ENCODE measurements around the gene PDCD1LG2.
A peak's percentile ranks its signal among the peaks of the same experiment; 100 is the strongest.
"Not testable (repeated sequence)": the region's sequence is repeated elsewhere in the genome, so short reads cannot be mapped to it uniquely, and the experiment has no call there.

The PDCD1LG2 gene

GRCh38 chr9:5566054-5566618, 55.8 kb downstream of the PDCD1LG2 start:
- DNase-seq (ENCODE audit: low spot score), result peak; percentile 39

DNA sequence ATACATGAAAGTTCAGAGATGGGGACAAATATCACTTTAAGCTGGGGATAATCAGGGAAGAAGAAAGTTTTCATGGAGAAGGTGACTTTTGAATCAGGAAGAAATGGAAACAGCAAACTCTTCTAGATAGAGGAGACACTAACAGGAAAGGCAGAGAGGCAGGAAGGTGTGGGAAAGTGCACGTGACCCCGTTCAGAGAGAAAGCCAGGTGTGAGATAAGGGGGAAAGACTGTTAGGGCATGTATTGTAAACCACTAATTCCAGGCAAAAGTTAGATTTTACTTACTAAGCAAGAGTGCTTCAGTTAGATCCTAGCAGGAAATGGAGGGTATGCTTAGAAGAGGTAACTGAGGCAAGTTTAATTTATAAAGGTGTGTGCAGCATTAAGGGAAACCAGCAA, 58.5 kb downstream of the PDCD1LG2 start:
- no peak for DNase-seq (ENCODE audit: low spot score)

- DNase-seq (ENCODE audit: low spot score), result no peak
These were observed 59.1 kb downstream of the PDCD1LG2 start for GRCh38 chr9:5569409-5569808.

GRCh38 chr9:5569891-5570290, 59.6 kb downstream of the PDCD1LG2 start:
- no peak for DNase-seq (ENCODE audit: low spot score)

DNA sequence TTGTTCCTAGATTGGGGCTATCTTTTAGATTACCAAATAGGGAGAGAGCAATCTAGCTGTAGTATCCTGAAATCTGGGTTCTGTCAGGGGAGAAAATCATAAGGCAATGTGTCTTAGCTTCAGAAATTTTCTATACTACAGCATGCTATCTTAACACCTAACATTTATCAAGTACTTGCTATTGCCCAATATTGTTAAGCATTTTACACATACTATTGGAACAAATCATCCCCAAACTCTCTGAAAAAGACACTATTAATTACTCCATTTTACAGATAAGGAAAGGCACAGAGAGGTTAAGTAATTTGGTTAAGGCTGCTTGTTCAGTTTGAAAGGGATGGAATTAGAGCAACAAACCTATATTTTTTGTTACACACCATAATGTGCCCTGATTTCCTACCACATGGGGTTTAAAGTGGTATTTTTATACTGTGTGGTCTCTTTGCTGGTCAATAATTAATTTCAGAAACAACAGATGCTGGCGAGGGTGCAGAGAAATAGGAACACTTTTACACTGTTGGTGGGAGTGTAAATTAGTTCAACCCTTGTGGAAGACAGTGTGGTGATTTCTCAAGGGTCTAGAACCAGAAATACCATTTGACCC, 61.4 kb downstream of the PDCD1LG2 start:
- DNase-seq (ENCODE audit: low spot score), result no peak

DNA sequence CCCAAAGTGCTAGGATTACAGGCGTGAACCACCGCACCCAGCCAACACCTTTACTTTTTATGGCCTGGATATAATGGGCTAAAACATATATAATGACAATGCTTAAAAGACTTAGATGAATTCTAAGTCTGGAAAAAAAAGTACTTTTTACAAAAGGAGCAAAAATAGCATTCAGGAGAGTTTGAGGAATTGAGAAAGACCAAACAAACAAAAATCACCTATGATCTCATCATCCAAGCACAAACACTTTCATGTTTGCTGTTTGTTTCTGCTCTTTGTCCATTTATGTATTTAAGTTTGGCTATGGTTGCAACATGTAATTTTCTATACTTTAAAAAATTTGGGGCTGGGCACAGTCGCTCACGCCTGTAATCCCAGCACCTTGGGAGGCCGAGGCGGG, 63.8 kb downstream of the PDCD1LG2 start:
- DNase-seq (ENCODE audit: low spot score), result no peak

GRCh38 chr9:5575000-5575399, 64.7 kb downstream of the PDCD1LG2 start:
- DNase-seq (ENCODE audit: low spot score), result no peak

DNA sequence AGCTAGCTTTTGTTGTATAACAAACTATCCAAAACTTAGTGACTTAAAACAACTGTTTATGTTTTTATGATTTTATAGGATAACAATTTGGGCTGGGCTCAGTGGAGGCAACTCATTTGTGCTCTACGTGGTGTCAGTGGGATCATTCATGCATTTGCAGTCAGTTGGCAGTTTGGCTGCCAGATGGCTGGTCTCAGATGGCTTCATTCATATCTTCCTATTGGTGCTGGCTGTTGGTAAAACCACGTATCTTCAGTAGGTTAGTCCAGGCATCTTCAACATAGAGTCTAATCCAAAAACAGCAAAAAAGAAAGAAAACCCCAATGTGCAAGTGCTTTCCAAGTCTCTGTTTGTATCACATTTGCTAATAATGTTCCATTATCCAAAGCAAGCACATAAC, 66.9 kb downstream of the PDCD1LG2 start:
- peak; percentile 26 for DNase-seq (ENCODE audit: low spot score)

DNA sequence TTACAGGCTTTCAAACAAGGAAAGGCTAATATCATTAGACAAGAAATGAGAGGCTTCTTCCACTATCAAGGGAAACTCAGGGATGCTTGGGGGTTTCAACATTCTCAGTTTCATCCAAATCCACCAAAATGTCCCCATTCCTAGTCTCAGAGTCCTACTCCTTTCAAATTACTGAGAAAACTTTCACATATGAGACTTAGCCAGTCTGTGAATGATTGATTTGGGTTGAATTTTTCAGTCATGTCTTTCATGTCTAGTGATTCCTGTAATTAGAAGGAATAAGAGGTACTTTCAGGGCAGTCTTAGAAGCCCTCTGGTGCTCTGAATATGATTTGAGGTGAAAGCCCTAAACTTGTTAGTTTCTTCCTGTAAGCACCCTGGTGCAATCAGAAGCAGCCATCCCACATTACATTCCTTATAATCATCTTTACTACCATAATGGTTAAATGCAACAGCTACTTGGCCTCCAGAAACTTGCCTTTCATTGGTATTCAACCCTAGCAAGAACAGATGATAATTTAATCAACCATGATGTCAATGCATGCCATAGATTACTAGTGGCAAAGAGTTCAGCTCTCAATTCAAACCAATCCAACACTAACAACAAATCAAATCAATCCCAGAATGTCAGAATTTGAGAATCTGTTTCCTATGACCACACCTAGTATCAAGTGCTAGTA, 67.8 kb downstream of the PDCD1LG2 start:
- no peak for DNase-seq (ENCODE audit: low spot score)

DNA sequence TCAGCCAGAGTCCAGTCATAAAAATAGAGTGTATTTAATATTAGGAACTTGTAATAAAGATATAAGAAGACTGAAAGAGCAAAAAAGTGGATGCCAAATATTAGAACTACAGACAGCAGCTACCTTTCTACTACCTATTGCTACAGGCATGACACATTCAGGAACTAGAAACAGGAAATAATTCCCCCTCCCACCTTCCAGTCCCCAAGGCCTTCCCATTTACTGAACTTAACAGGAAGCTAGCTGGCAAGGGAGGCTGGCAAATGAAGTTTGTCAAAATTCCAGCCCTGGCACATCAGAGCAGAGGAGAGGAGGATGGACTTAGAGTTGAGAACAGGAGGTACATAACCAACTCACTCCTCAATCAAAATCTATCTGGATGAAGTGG, 68.4 kb downstream of the PDCD1LG2 start:
- no peak for DNase-seq (ENCODE audit: low spot score)

DNA sequence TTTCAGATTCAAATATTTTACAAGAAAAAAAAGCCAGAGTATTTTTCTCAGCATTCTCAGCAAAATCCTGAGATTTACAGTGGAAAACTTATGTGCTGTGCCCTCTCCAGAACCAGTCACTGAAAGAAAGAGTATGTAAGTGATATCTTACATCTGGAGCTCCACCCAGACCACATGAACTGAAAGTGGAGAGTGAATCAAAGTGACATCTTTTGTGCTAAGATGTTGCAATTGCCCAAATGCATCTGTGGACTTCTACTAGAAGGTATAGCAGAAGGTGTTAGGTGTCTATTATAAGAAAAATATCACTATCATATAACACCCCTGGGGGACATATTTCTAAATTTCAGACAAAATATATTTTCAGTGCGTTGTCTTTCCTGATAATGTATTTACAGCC, 69.5 kb downstream of the PDCD1LG2 start:
- DNase-seq (ENCODE audit: low spot score), result no peak

- no peak for DNase-seq (ENCODE audit: low spot score)
These were observed 70.3 kb downstream of the PDCD1LG2 start for GRCh38 chr9:5580650-5581049.

- not testable (repeated sequence) for DNase-seq (ENCODE audit: low spot score)
These were observed 71.4 kb downstream of the PDCD1LG2 start for GRCh38 chr9:5581706-5582105.

DNA sequence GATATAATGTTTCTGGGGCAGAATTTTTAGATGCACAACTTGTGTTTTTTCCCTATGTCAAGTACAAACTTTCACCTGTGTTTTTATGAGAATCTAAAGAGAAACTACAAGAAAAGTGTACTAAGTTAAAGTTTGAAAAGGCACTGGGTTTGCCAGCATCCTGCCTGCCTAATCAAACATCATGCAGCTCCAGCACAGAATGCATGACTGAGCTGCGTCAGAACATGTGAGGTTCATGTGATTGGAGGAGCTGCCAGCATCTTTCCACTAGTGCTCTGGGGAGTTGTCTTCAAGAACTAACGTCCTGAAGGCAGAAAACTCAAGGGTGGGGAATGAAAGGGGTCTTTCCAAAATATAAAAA, 72.5 kb downstream of the PDCD1LG2 start:
- peak; percentile 80 for DNase-seq (ENCODE audit: low spot score)

GRCh38 chr9:5586391-5586802, 76.1 kb downstream of the PDCD1LG2 start:
- no peak for DNase-seq (ENCODE audit: low spot score)

DNA sequence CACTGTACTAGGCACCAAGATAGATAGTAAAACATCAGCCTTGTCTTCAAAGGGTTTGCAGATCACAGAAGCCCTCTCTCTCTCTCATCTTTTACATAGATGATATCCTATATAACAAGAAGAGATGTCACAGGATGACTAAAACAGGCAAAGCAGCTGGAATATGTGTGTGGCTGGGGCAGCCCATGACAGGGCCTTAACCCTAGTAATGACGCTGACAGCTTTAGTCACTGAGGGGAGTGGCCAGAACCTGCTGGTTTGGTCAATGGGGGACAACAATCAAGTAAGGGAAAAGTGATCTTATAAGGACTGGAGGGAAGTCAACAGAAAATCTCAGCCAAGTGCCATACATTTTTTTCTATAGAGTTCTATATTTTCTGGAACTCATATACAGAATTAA, 76.7 kb downstream of the PDCD1LG2 start:
- no peak for DNase-seq (ENCODE audit: low spot score)

GRCh38 chr9:5592231-5592630, 81.9 kb downstream of the PDCD1LG2 start:
- no peak for DNase-seq (ENCODE audit: low spot score)

DNA sequence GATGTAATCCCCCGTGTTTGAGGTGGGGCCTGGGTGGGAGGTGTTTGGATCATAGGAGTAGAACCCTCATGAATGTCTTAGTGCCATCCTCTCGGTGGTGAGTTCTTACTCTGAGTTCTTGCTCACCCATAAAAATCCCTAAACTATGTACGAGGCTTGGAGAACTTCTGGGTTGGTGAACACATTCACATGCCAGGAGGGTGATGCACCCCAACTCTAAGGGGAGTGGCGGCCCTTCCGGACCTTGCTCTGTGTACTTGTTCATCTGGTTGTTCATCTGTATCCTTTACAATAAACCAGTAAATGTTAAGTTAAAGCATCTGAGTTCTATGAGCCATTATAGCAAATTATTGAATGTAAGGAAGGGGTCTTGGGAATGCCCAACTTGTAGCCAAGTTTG, 82.6 kb downstream of the PDCD1LG2 start:
- DNase-seq (ENCODE audit: low spot score), result no peak

DNA sequence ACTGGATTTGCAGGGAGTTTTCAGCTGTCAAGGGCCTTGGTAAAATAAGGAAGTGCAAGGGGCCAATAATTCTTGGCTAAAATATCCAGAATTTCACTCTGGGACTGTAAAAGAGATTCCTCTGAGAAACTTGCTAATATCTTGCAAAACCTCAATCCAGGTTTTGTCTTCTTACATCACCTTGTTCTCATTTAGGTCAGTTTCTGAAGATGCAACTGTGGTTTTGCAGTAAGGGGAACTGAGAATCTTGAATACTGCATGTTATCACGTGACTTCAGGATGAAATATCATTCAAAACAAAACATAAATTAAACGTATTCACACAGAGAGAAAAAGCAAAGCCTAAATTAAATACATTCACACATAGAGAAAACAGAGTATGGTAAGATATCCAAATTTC, 83.6 kb downstream of the PDCD1LG2 start:
- peak; percentile 70 for DNase-seq (ENCODE audit: low spot score)

DNA sequence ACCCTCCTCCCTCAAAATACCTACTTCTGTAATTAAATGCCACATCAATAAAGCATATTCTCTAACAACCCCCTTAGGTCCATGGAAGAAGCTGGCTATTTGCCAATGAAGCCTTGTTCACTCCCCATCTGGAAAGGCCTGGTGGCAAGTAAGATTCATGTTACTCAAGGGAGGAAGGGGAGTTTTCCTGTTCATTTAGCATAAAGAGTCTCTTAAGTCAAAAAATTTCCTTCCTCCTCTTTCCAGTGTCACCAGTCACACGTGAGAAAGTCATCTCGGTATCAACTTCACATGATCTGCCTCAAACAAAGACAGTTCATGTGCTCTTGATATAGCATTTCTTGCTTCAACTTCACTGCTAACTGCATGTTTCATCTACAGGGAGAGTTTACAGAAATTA, 85.8 kb downstream of the PDCD1LG2 start:
- no peak for DNase-seq (ENCODE audit: low spot score)

DNA sequence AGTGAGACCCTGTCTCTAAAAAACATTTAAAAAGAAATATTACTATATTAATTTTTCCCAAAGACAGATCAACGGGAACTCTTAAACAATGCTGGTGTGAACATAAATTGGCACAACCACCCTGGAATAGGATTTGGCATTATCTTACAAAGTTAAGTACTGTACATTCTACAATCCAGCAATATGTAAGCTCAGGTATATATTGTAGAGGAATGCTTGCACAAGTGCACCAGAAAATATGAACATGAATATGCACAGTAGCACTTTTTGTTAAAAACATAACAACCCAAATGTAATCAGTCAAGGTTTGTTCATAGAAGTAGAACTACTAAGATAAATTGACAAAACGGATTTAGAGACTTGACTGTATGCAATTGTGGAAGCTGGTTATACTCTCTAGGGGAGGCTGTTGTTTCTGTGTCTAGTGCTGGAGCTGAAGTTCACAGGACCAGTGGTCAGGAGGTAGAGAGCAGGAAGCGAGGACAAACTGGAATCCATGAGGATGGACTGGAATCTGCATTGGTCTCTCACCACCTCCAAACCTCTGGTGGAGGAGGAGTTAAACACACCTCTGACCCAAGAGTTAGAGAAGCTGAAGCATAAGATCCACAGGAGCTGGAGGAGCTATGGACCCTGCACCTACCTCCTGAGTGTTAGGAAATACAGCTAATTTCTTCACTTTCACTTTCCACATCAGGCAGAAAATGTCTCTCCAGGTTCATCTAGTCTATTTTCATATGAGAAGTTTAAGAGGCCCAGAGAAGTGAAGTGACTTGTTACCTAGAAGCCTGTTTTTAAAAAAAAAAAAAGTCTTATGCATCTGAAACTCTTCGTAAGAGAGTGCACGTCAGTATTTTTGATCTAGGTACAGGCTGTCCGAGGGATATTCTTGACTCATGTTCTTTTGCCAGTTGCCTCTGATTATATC, 98.2 kb downstream of the PDCD1LG2 start:
- peak; percentile 47 for DNase-seq (ENCODE audit: low spot score)

DNA sequence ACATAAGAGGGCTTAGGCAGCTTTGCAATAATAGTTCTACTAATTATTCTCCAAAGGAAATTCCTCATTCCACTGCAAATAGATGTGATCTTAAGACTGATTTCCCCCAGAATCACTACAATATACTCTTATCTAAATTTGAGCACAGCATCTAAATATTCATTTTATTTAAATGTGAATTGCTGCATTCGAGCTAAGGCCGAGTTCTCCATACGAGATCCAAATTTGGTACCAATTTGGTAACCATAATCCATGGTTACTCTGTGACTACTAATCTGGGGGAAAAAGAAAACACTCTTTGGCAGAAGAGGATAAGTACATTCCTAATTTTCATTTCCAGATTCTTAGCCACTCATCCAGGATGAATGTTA, 98.9 kb downstream of the PDCD1LG2 start:
- DNase-seq (ENCODE audit: low spot score), result no peak

- no peak for DNase-seq (ENCODE audit: low spot score)
These were observed 100.2 kb downstream of the PDCD1LG2 start for GRCh38 chr9:5610491-5610890.
